HepG2 (cell line): Measurements from ENCODE around the gene E2F3.

Experiments used
- BRF2 ChIP-seq: sonication (generic); formaldehyde crosslinking; IDR thresholded peaks from 2 replicates; pipeline ENCODE4 v1.8.1; 2022; ENCODE audit warnings: mild to moderate bottlenecking, missing genetic modification reagents
- GTF2F1 ChIP-seq: fragments of 150-350 bp; IDR thresholded peaks from 2 replicates; pipeline ENCODE4 v1.6.1; 2014; ENCODE audit warnings: low read length
- KIAA2018 ChIP-seq: sonication (generic); formaldehyde crosslinking; IDR thresholded peaks from 2 replicates; pipeline ENCODE4 v1.5.0; 2020; ENCODE audit warnings: mild to moderate bottlenecking, missing genetic modification reagents, borderline replicate concordance
- NFE2L2 ChIP-seq: fragments of 150-350 bp; IDR thresholded peaks from 2 replicates; pipeline ENCODE4 v1.6.1; 2014; ENCODE audit warnings: low read length
- NR1H2 ChIP-seq: sonication (generic); formaldehyde crosslinking; IDR thresholded peaks from 2 replicates; pipeline ENCODE4 v1.8.1; 2022; ENCODE audit warnings: low read depth, missing genetic modification reagents, borderline replicate concordance
- PHB2 ChIP-seq: fragments of 450-650 bp; IDR thresholded peaks from 2 replicates; pipeline ENCODE4 v1.6.1; 2018; ENCODE audit not compliant: partially characterized antibody
- POLR2AphosphoS5 ChIP-seq: IDR thresholded peaks from 2 replicates; pipeline ENCODE4 v1.6.1; 2012; ENCODE audit warnings: low read depth, low read length
- SMC3 ChIP-seq: IDR thresholded peaks from 2 replicates; pipeline ENCODE4 v1.6.1; 2011; ENCODE audit warnings: low read length, improper control_type of control experiment
- TBP ChIP-seq: sonication (generic); formaldehyde crosslinking; IDR thresholded peaks from 2 replicates; pipeline ENCODE4 v1.5.0; 2020; ENCODE audit warnings: missing genetic modification reagents
- TEF ChIP-seq: sonication (generic); formaldehyde crosslinking; IDR thresholded peaks from 2 replicates; pipeline ENCODE4 v1.5.0; 2020; ENCODE audit warnings: missing genetic modification reagents
- ZSCAN5A ChIP-seq: sonication (generic); formaldehyde crosslinking; IDR thresholded peaks from 2 replicates; pipeline ENCODE4 v1.8.0; 2022; ENCODE audit warnings: mild to moderate bottlenecking, missing genetic modification reagents, borderline replicate concordance

- TF ChIP-seq ZSCAN5A (CRISPR knock-in tag) (no peak), BRF2 (no peak), GTF2F1 (no peak), KIAA2018 (no peak), NFE2L2 (no peak), NR1H2 (CRISPR knock-in tag) (no peak), PHB2 (no peak), TEF (CRISPR knock-in tag) (no peak), POLR2AphosphoS5 (no peak), SMC3 (no peak), TBP (CRISPR knock-in tag) (no peak)
Observed at GRCh38 chr6:20472748-20473147, 71.1 kb downstream of the E2F3 start.
